Body of pancreas (tissue), 4 donors: Measurements from ENCODE around the gene CACNA1S. TPM values are rescaled to one million over a fixed set of nuclear protein-coding genes. Genes with fewer than 3 reads are reported as not detected.
A peak's percentile ranks its signal among the peaks of the same experiment; 100 is the strongest.

Experiments used
- ATAC-seq: fragments of 150-250 bp; one replicate; pipeline ENCODE4 v1.9.1; 2016
- DNase-seq, 4 donors: peaks; one replicate each; pipeline ENCODE4 v3.0.0-alpha.2; 2019
- H3K27ac ChIP-seq, 4 donors: fragments of 200-600 bp; sonication (generic); 1 replicate in 3 of 4; 2 replicates in 1 of 4; pipeline versions ENCODE4 v1.5.1 to v1.6.1; 2016 to 2019; ENCODE audit warnings: mild to moderate bottlenecking in 1 of 4, mixed read lengths in 1 of 4, moderate library complexity in 1 of 4
- H3K27me3 ChIP-seq, 2 donors: fragments of 200-600 bp; sonication (generic); one replicate each; pipeline ENCODE4 v1.6.0; 2016; ENCODE audit warnings: mild to moderate bottlenecking in 1 of 2
- H3K36me3 ChIP-seq, 2 donors: fragments of 200-600 bp; sonication (generic); replicated peaks in 1 of 2; 2 replicates each; pipeline ENCODE4 v1.5.1; 2016; ENCODE audit warnings: low read depth in 2 of 2; ENCODE audit not compliant: insufficient read depth in 1 of 2
- H3K4me1 ChIP-seq: fragments of 200-600 bp; sonication (generic); one replicate; pipeline ENCODE4 v1.6.0; 2016
- H3K4me3 ChIP-seq, 2 donors: fragments of 200-600 bp; sonication (generic); 1 replicate in 1 of 2; 2 replicates in 1 of 2; pipeline ENCODE4 v1.5.1; 2016 to 2019
- H3K9me3 ChIP-seq, 3 donors: fragments of 200-600 bp; sonication (generic); 1 replicate in 2 of 3; 2 replicates in 1 of 3; pipeline ENCODE4 v1.5.1; 2016
- POLR2A ChIP-seq, 3 donors: fragments of 450-650 bp; IDR thresholded peaks; one replicate each; pipeline ENCODE4 v1.6.1; 2016; ENCODE audit warnings: antibody characterized with exemption in 3 of 3, mild to moderate bottlenecking in 2 of 3
- WGBS, 2 donors: methylation state at CpG; one replicate each; pipeline ENCODE4 v1.1.5; 2017; 5-methylcytosine and 5-hydroxymethylcytosine counted together
- intact Hi-C: fragments of 100-400 bp; cut with DNase I; formaldehyde crosslinking; loops from one replicate; pipeline ENCODE4 v1.15.1; 2023
- total RNA-seq, 2 donors: library from RNA; depleted of rRNA; stranded (reverse); fragments of >200 nt; gene quantifications; one replicate each; pipeline ENCODE4 v1.1.0, GENCODE V29; 2016
- TF ChIP-seq, protein P1 (sequence below), 7 experiments: fragments of 450-650 bp in 4 of 7; fragments of 200-600 bp in 3 of 7; sonication (generic) in 3 of 7; IDR thresholded peaks; one replicate each; pipeline ENCODE4 v1.5.1; 2016 to 2019; ENCODE audit warnings: antibody characterized with exemption in 7 of 7

The CACNA1S gene
- total RNA-seq, 2 donors from 2014 or later: under 0.01 TPM; not detected in 1

DNA sequence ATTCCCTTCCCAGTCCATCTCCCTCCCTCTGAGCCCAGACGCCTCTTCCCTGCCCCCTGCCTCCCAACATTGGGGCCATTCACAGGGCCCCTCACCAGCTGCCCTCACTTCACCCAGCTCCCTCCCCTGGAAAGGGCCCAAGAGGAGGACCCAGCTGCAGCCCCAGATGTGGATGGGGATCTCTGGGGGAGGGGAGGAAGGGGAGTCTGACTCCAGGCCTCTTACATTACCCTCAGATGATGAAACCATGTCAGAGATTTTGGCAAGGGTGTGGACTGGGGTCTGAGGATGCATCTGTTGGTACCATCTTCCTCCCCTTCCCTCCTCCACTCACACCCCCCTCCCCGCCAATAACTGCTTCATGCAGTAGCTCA is 87.6 kb downstream of the CACNA1S start:
- 81 to 100% methylated on average over 1 to 2 of the region's 2 CpGs for WGBS, 2 donors
- DNase-seq (no peak), ATAC-seq (no peak)
- Histone ChIP-seq H3K4me1 (peaks cover 41% of the 10 kb centered on the region), H3K27ac (no peak overlapping the region), H3K36me3 (no peaks in the 10 kb centered on the region), H3K4me3 (no peak overlapping the region), H3K27me3 (no peaks in the 10 kb centered on the region), H3K9me3 (no peaks in the 10 kb centered on the region)
- TF ChIP-seq, protein P1, sequence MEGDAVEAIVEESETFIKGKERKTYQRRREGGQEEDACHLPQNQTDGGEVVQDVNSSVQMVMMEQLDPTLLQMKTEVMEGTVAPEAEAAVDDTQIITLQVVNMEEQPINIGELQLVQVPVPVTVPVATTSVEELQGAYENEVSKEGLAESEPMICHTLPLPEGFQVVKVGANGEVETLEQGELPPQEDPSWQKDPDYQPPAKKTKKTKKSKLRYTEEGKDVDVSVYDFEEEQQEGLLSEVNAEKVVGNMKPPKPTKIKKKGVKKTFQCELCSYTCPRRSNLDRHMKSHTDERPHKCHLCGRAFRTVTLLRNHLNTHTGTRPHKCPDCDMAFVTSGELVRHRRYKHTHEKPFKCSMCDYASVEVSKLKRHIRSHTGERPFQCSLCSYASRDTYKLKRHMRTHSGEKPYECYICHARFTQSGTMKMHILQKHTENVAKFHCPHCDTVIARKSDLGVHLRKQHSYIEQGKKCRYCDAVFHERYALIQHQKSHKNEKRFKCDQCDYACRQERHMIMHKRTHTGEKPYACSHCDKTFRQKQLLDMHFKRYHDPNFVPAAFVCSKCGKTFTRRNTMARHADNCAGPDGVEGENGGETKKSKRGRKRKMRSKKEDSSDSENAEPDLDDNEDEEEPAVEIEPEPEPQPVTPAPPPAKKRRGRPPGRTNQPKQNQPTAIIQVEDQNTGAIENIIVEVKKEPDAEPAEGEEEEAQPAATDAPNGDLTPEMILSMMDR (IDR thresholded peaks at IDR 0.05): no peak
- TF ChIP-seq POLR2A (IDR thresholded peaks at IDR 0.05): no peak
- intact Hi-C loops: no loop called here

DNA sequence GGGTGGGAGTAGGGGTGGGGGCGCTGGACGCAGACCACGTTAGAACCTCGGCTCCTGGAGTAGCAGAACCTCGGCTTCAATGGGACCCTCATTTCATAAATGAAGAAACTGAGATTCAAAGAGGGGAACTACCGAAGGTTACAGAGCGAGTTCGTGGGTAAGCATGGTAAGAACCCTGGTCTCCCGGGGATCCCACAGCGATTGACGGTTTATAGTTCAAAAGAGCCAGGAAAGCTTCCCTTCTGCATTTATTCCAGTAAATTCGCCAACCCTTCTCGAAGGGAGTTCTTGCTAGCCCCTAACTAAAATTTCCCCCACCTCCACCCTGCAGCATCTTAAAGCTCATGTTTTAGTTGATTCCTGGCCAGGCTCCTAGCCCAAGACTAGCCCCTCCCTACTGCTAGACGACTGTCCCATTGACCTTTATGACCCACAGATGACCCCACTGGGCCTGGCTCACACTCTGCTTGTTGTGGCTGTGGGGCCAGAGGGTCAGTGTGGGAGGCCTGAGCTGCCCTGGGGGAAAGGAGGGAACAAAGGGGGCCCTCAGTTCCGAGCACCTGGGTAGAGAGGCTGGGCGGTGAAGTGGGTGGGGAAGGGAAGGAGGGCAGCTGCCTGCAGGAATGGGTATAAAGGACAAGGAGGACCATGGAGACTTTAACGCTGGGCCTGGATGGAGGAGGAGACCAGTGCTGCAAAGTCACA is 88.2 kb downstream of the CACNA1S start:
- no peak overlapping the region for H3K4me3 ChIP-seq
- H3K9me3 ChIP-seq: no peaks in the 10 kb centered on the region
- H3K4me1 ChIP-seq: peaks cover 41% of the 10 kb centered on the region
- H3K36me3 ChIP-seq: no peaks in the 10 kb centered on the region
- WGBS, 2 donors: 49 to 54% methylated on average over 16 to 17 of the region's 17 CpGs
- intact Hi-C loops: no loop called here
- DNase-seq (no peak), ATAC-seq (no peak)
- no peak overlapping the region for H3K27ac ChIP-seq
- TF ChIP-seq, protein P1 (IDR thresholded peaks at IDR 0.05): no peak
- TF ChIP-seq POLR2A (IDR thresholded peaks at IDR 0.05): no peak
- no peaks in the 10 kb centered on the region for H3K27me3 ChIP-seq

DNA sequence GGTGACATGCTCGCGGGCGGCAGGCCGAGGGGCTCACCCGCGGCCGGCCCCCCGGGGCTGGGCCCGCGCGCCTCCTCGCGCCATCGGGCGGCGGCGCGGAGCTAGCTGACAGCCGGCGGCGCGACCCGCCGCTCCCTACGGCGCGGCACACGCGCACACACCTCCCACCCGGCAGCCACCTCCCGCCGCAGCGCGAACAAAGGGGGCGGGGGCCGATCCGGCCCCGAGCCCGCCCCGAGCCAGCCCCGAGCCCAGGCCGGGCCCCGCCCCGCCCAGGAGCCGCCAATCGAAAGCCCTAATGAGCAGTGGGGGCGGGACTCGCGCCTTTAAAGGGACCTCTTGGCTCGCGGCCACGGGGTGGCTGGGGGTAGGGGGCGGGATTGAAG is 88.7 kb downstream of the CACNA1S start, which contains the start of gene KIF21B:
KIF21B (minus strand) TSS at position 198 of the 386 bp plus-strand sequence. CDS start 331 bp downstream, outside the sequence.
- DNase-seq: peak; percentile 80 to 90 (median 82)
- peak; percentile 88 for ATAC-seq
- no peaks in the 10 kb centered on the region for H3K27me3 ChIP-seq
- TF ChIP-seq POLR2A (IDR thresholded peaks at IDR 0.05): no peak
- TF ChIP-seq, protein P1 (IDR thresholded peaks at IDR 0.05): no peak
- no peaks in the 10 kb centered on the region for H3K36me3 ChIP-seq
- H3K4me1 ChIP-seq: peaks cover 37% of the 10 kb centered on the region
- 0% methylated on average over 4 to 20 of the region's 53 CpGs for WGBS, 2 donors
- H3K27ac ChIP-seq: no peak within 1 kb of the TSS
- H3K4me3 ChIP-seq: peak within 1 kb of the TSS; percentile 40 to 51
- no peaks in the 10 kb centered on the region for H3K9me3 ChIP-seq
- intact Hi-C loops: no loop called here

DNA sequence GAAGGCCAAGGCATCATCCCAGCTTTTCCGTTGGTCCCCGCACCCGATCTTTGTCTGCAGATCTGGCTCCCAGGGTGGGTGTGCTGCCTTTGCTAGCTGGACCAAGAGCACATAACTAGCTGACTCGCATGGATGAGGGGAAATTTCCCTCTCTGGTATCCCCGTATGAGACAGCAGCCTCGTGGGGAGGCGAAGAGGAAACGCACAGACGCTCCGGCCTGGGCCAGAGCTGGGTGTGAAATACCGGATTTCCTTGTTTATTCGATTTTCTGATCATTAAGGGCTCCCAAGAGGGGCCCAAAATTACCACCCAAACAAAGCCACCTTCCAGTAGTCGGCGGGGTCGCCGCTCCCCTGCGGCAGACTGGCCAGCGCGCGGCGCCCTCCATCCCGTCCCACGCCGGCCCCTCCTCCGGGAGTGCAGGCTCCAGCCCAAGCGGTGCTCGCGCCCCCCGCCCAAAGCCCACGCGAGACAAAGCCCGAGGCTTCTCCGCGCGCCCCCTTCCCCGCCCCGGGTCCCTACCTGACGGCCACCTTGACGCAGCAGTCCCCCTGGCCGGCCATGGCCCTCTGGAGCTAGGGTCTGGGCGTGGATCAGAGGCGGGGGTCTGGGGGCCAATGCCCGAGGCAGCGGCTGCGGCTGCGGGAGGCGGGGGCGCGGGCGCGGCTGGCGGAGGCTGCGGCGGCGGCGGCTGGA is 89.3 kb downstream of the CACNA1S start:
- Histone ChIP-seq H3K36me3 (no peaks in the 10 kb centered on the region), H3K4me1 (peaks cover 32% of the 10 kb centered on the region), H3K27ac (no peak overlapping the region), H3K9me3 (no peaks in the 10 kb centered on the region), H3K4me3 (peak overlapping the region; percentile 40 to 51), H3K27me3 (no peaks in the 10 kb centered on the region)
- DNase-seq: peak in 1 of 4 donors; percentile 25
- WGBS, 2 donors: 14 to 30% methylated on average over 28 to 31 of the region's 56 CpGs
- ATAC-seq: peak; percentile 7
- intact Hi-C loops: no loop called here
- TF ChIP-seq, protein P1 (IDR thresholded peaks at IDR 0.05): no peak
- TF ChIP-seq POLR2A (IDR thresholded peaks at IDR 0.05): no peak
